GM11168 (cell line): Measurements from ENCODE around the gene CEBPZOS.

Experiments used
- in situ Hi-C: fragments of 300-500 bp; cut with MboI; formaldehyde crosslinking; loops from one replicate; pipeline ENCODE4 v1.12.0; 2022; ENCODE audit warnings: low sequenced_read_pairs; ENCODE audit not compliant: unreplicated experiment

The CEBPZOS gene

DNA sequence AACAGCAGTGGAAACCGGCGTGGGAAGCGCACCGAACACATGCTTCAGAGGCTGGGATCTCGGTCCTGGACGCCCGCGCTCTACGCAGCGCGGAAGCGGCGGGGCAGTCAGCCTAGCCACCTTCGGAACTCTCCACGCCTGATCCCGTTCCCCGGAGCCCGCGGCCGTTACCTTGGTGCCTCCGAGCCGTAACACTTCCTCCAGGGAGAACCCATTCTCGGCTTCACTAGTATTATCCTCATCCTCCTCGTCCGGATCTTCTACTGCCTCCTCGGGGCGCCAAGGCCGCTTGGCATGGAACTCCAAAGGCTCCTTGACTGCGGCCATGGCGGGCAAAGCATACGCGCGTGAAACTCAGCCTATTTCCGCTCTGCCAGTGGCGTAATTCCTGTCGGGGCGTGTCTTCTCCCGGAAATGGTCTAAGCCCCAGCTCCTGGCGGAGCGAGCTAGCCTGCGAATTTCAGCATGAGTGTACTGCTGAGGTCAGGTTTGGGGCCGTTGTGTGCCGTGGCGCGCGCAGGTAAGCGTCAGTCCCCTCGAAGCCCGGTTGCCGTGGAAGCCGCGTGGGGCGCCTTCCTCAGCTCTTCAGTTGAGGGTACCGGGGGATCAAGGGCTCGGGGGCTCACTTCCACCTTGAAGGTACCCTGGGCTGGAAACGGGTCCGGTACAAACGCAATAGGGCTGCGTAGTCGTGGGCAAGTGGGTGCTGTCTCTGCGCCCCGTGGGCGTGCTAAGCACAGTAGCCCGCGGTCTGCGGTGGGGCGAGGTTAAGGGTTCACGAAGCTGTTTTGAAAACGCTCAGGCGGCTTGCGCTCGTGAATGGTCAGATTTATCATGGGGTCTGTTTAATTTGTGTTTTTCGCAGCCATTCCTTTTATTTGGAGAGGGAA is 35.2 kb downstream of the CEBPZOS start, which contains the start of the genes CEBPZ and NDUFAF7:
CEBPZ (minus strand) TSS at position 356 of the 890 bp plus-strand sequence; CDS start at position 327, 29 bp downstream.
NDUFAF7 (plus strand) TSS at position 418 of the 890 bp plus-strand sequence; CDS start at position 466, 48 bp downstream.
- in situ Hi-C loops = no loop called here

DNA sequence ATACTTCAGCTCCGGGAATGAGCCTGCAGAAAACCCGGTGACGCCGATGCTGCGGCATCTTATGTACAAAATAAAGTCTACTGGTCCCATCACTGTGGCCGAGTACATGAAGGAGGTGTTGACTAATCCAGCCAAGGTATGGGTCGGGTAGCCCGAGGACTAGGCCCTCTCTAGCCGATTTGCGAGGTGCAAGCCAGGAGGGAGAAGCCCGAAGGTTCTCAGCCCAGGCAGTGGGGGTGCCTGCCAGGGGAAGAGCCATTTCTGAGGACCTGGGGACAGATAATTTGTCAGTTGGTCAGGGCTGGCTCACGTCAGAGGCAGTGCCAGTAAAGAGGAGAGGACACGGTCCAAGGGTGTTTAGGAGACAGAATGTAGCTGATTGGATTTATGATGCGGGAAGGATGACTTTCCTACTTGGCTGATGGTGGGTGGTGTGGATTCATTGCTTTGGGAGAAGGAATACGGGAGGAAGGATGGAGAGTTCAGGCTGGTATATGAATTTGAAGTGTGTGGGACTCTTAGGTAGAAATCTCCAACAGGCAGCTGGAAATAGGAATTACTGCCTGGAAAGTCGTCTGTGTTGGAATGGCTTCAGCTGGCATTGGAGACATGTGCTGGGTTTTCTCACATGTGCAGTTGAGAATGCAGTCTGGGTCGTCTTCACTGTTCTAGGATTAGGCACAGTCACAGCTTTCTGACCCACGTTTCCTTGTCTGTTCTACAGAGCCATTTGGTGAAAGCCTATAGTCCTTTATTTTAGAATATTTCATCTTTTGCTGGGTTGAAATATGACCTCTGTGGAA is 36.0 kb downstream of the CEBPZOS start:
- in situ Hi-C loops = no loop called here

DNA sequence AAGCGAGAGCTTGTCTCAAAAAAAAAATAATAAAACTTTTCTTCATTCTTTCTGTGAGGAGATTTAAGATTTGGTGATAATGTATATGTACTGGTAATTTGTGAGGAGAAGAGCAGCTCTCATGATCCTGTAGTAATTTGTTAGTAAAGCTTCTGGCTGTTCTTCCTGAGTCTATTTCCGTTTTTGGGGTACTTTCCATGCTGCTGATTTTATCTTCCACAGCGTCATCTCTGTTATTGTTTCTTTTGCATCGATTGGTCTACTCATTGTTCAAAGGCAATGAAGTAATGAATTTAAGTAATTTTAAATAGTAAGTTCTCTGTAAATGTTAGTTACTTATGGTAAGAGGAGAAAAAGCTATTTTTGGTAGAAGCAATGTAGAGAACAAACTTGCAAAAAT is 47.1 kb downstream of the CEBPZOS start:
- in situ Hi-C loops = no loop called here

DNA sequence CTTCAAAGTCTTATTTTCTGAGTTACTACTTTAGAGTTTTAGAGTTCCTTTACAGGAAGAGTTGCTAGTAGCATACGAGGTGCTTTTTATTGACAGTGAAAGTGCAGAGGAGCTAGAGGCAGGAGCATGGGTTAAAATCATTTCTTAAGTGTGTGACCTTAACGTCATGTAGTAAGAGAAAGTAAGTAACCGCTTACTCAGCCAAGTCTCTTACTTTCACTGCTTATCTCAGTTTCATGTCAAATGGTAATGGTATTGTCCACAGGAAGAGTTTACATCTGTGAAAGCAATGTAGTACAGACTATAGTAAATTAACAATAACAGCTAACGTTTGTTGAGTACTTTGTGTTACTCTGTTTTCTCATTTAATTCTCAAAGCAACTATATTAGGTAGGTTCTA is 47.7 kb downstream of the CEBPZOS start:
- in situ Hi-C loops = no loop called here

- in situ Hi-C loops = no loop called here
These were observed 48.5 kb downstream of the CEBPZOS start for GRCh38 chr2:37244755-37245154.

- in situ Hi-C loops = no loop called here
These were observed 49.9 kb downstream of the CEBPZOS start for GRCh38 chr2:37246205-37246604.

- in situ Hi-C loops = no loop called here
These were observed 54.8 kb downstream of the CEBPZOS start for GRCh38 chr2:37250869-37251740.
